HCT116 (cell line): ENCODE measurements around the gene MYLK3. TPM values are rescaled to one million over a fixed set of nuclear protein-coding genes. Genes with fewer than 3 reads are reported as not detected.

Experiments used
- ATAC-seq: fragments of 200-7000 bp; cut with Tn5 transposase; 2 replicates; pipeline ENCODE4 v1.9.1; 2020; ENCODE audit warnings: mild to moderate bottlenecking, moderate library complexity
- BruUV-seq: library from RNA; stranded (reverse); fragments of 400-500 nt; replicated peaks from 2 replicates; lab custom pipeline; 2021; lab: Mats Ljungman, UMichigan
- CTCF ChIA-PET: fragments of 300-600 bp; sonication (Branson Sonifier 250); formaldehyde crosslinking; loops from one replicate; lab custom pipeline; 2021; ENCODE audit warnings: antibody characterized with exemption; lab: Charles Lee
- POLR2A ChIA-PET: fragments of 300-600, 350-600 bp; sonication (Branson Sonifier 250); formaldehyde crosslinking; loops from one replicate; lab custom pipeline; 2021; ENCODE audit warnings: antibody characterized with exemption; lab: Charles Lee
- RAD21 ChIA-PET, 2 experiments: fragments of 300-600 bp; sonication (Branson Sonifier 250); formaldehyde crosslinking; loops; one replicate each; lab custom pipeline; 2023; ENCODE audit warnings: low total read pairs in 2 of 2; ENCODE audit not compliant: uncharacterized antibody in 2 of 2, unreplicated experiment in 2 of 2, low non-redundant PET in 1 of 2; lab: Charles Lee
- DNase-seq: peaks from one replicate; pipeline ENCODE4 v3.0.0-alpha.2; 2010; ENCODE audit warnings: low read depth, low spot score
- H2AFZ ChIP-seq: fragments of 200-600 bp; shearing (Covaris generic), sonication (generic); 2 replicates; pipeline ENCODE4 v1.6.1; 2017; ENCODE audit warnings: low read depth, mixed run types, mixed read lengths, antibody characterized with exemption, low read length; ENCODE audit not compliant: poor library complexity, severe bottlenecking
- H3K27ac ChIP-seq: 2 replicates; pipeline ENCODE4 v1.5.1; 2012; ENCODE audit warnings: low read depth, low read length
- H3K27me3 ChIP-seq: fragments of 200-600 bp; sonication (generic); 2 replicates; pipeline ENCODE4 v1.6.1; 2016; ENCODE audit warnings: mixed run types, low read length, mixed read lengths; ENCODE audit not compliant: insufficient read depth
- H3K36me3 ChIP-seq, 2 experiments: fragments of 200-500 bp in 1 of 2; fragments of 200-600 bp in 1 of 2; sonication (Bioruptor generic) in 1 of 2; sonication (generic) in 1 of 2; 2 replicates each; pipeline versions ENCODE4 v1.5.1 to v1.6.1; 2014 to 2016; ENCODE audit warnings: low read length in 2 of 2, inconsistent platforms in 1 of 2, mixed read lengths in 1 of 2, mixed run types in 1 of 2; ENCODE audit not compliant: insufficient read depth in 2 of 2, control insufficient read depth in 1 of 2
- H3K4me1 ChIP-seq, 2 experiments: fragments of 200-600 bp in 1 of 2; sonication (generic) in 1 of 2; 2 replicates each; pipeline versions ENCODE4 v1.5.1 to v1.6.1; 2012 to 2017; ENCODE audit warnings: low read length in 2 of 2, inconsistent platforms in 1 of 2, mild to moderate bottlenecking in 1 of 2, mixed read lengths in 1 of 2, mixed run types in 1 of 2, moderate library complexity in 1 of 2; ENCODE audit not compliant: insufficient read depth in 2 of 2, control insufficient read depth in 1 of 2
- H3K4me2 ChIP-seq: fragments of 200-600 bp; sonication (generic); 2 replicates; pipeline ENCODE4 v1.6.1; 2017; ENCODE audit warnings: mixed run types, low read length, mixed read lengths
- H3K4me3 ChIP-seq, 2 experiments: fragments of 200-600 bp in 1 of 2; sonication (generic) in 1 of 2; replicated peaks in 1 of 2; 2 replicates each; pipeline ENCODE4 v1.5.1; 2011 to 2016; ENCODE audit warnings: low read length in 2 of 2, control low read depth in 1 of 2, low read depth in 1 of 2, mild to moderate bottlenecking in 1 of 2, mixed read lengths in 1 of 2, mixed run types in 1 of 2
- H3K79me2 ChIP-seq: fragments of 200-600 bp; sonication (generic); 2 replicates; pipeline ENCODE4 v1.6.1; 2017; ENCODE audit warnings: mild to moderate bottlenecking, mixed run types, low read length, moderate library complexity, mixed read lengths; ENCODE audit not compliant: insufficient read depth
- H3K9ac ChIP-seq: fragments of 200-600 bp; sonication (generic); 2 replicates; pipeline ENCODE4 v1.6.1; 2016; ENCODE audit warnings: low read length, mixed read lengths
- H3K9me2 ChIP-seq: fragments of 200-600 bp; sonication (generic), shearing (Covaris generic); 2 replicates; pipeline ENCODE4 v1.6.1; 2017; ENCODE audit warnings: mixed run types, mild to moderate bottlenecking, moderate library complexity; ENCODE audit not compliant: insufficient read depth
- H3K9me3 ChIP-seq, 2 experiments: fragments of 200-500 bp in 1 of 2; fragments of 200-600 bp in 1 of 2; sonication (Bioruptor generic) in 1 of 2; sonication (generic) in 1 of 2; 2 replicates each; pipeline ENCODE4 v1.6.1; 2014 to 2017; ENCODE audit warnings: low read length in 2 of 2, mixed read lengths in 2 of 2, inconsistent platforms in 1 of 2, low read depth in 1 of 2, mild to moderate bottlenecking in 1 of 2, mixed run types in 1 of 2, moderate library complexity in 1 of 2; ENCODE audit not compliant: control insufficient read depth in 1 of 2, insufficient read depth in 1 of 2
- H4K20me1 ChIP-seq: fragments of 200-600 bp; sonication (generic), shearing (Covaris generic); 2 replicates; pipeline ENCODE4 v1.6.1; 2017; ENCODE audit warnings: mixed run types, mild to moderate bottlenecking, moderate library complexity; ENCODE audit not compliant: insufficient read depth
- ATF3 ChIP-seq: IDR thresholded peaks from 2 replicates; pipeline ENCODE4 v1.6.1; 2012
- CBX3 ChIP-seq: IDR thresholded peaks from 2 replicates; pipeline ENCODE4 v1.6.1; 2012; ENCODE audit warnings: low read depth
- CEBPB ChIP-seq: IDR thresholded peaks from 2 replicates; pipeline ENCODE4 v1.6.1; 2012; ENCODE audit warnings: low read depth
- EZH2phosphoT487 ChIP-seq: fragments of 200-600 bp; IDR thresholded peaks from 2 replicates; pipeline ENCODE4 v1.6.1; 2018; ENCODE audit warnings: antibody characterized with exemption, borderline replicate concordance
- POLR2A ChIP-seq: IDR thresholded peaks from 2 replicates; pipeline ENCODE4 v1.7.0; 2011; ENCODE audit warnings: borderline replicate concordance; ENCODE audit not compliant: insufficient read depth, insufficient read length; ENCODE audit errors: extremely low read depth
- ZBTB33 ChIP-seq: IDR thresholded peaks from 2 replicates; pipeline ENCODE4 v1.6.1; 2011; ENCODE audit warnings: mild to moderate bottlenecking, low read length, moderate library complexity; ENCODE audit not compliant: insufficient replicate concordance; ENCODE audit errors: extremely low read depth
- intact Hi-C: fragments of 100-400 bp; cut with micrococcal nuclease; formaldehyde crosslinking; loops from 2 replicates; pipeline ENCODE4 v1.10.0; 2022
- total RNA-seq: library from RNA; stranded (reverse); gene quantifications from one replicate; pipeline ENCODE4 v1.2.1, GENCODE V29; 2021; ENCODE audit not compliant: unreplicated experiment
- TF ChIP-seq, protein P1 (sequence below), 3 experiments: fragments of 200-600 bp in 1 of 3; sonication (generic) in 1 of 3; IDR thresholded peaks in 2 of 3; conservative IDR thresholded peaks in 1 of 3; 2 replicates each; pipeline ENCODE4 v1.5.1; 2012 to 2017; ENCODE audit warnings: low read depth in 2 of 3, low read length in 2 of 3, antibody characterized with exemption in 1 of 3, borderline replicate concordance in 1 of 3, control low read depth in 1 of 3, mild to moderate bottlenecking in 1 of 3, mixed read lengths in 1 of 3, mixed run types in 1 of 3, moderate library complexity in 1 of 3; ENCODE audit not compliant: insufficient read depth in 1 of 3
- TF ChIP-seq, protein P2 (sequence below): IDR thresholded peaks from 2 replicates; pipeline ENCODE4 v1.6.1; 2012

MYLK3 gene
- total RNA-seq, 1 experiment from 2014 or later = 0.22 TPM

DNA sequence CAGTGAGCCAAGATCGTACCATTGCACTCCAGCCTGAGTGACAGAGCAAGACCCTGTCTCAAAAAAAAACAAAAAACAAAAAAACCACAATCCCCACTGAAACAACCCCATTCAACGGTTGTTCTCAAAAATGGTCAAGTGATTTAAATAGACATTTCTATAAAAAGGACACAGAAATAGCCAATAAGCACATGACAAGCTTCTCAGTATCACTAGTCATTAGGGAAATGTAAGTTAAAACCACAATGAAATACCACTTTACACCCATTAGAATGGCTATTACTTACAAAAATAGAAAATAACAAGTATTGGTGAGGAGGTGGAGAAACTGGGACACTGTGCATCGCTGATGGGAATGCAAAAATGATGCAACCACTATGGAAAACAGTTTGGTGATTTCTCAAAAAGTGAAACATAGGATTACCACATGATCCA, 26.6 kb upstream of the MYLK3 start:
- H4K20me1 ChIP-seq = no peaks in the 10 kb centered on the region
- intact Hi-C loops = no loop called here
- H2AFZ ChIP-seq = no peak overlapping the region
- no peaks in the 10 kb centered on the region for H3K79me2 ChIP-seq
- no peak overlapping the region for H3K4me2 ChIP-seq
- no TSS peak for BruUV-seq
- no peak overlapping the region for H3K9ac ChIP-seq
- H3K4me1 ChIP-seq = no peaks in the 10 kb centered on the region; a peak in 1 of 4 replicates
- ATAC-seq (no peak), DNase-seq (no peak)
- no peaks in the 10 kb centered on the region for H3K36me3 ChIP-seq
- TF ChIP-seq EZH2phosphoT487 (no peak), CBX3 (no peak), ATF3 (no peak), POLR2A (no peak), CEBPB (no peak), ZBTB33 (no peak)
- TF ChIP-seq, protein P1, sequence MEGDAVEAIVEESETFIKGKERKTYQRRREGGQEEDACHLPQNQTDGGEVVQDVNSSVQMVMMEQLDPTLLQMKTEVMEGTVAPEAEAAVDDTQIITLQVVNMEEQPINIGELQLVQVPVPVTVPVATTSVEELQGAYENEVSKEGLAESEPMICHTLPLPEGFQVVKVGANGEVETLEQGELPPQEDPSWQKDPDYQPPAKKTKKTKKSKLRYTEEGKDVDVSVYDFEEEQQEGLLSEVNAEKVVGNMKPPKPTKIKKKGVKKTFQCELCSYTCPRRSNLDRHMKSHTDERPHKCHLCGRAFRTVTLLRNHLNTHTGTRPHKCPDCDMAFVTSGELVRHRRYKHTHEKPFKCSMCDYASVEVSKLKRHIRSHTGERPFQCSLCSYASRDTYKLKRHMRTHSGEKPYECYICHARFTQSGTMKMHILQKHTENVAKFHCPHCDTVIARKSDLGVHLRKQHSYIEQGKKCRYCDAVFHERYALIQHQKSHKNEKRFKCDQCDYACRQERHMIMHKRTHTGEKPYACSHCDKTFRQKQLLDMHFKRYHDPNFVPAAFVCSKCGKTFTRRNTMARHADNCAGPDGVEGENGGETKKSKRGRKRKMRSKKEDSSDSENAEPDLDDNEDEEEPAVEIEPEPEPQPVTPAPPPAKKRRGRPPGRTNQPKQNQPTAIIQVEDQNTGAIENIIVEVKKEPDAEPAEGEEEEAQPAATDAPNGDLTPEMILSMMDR (IDR thresholded peaks at IDR 0.05 in 2 of 3, conservative IDR thresholded peaks at IDR 0.05 in 1 of 3; ENCODE audit: borderline replicate concordance in 1 of 3, insufficient read depth in 1 of 3, low read depth in 2 of 3, low read length in 2 of 3) = no peak
- TF ChIP-seq, protein P2, sequence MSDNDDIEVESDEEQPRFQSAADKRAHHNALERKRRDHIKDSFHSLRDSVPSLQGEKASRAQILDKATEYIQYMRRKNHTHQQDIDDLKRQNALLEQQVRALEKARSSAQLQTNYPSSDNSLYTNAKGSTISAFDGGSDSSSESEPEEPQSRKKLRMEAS = no peak
- no peak overlapping the region for H3K4me3 ChIP-seq
- H3K9me2 ChIP-seq = no peaks in the 10 kb centered on the region
- RAD21 ChIA-PET = no interaction called here
- POLR2A ChIA-PET = no interaction called here
- no peaks in the 10 kb centered on the region; a peak in 1 of 4 replicates for H3K9me3 ChIP-seq
- no peak overlapping the region for H3K27ac ChIP-seq
- no peaks in the 10 kb centered on the region for H3K27me3 ChIP-seq
- CTCF ChIA-PET = no interaction called here
